DOHH2 (cell line): ENCODE data around the gene PRG3.

ENCODE experiments used
- EZH2phosphoT487 ChIP-seq: fragments of 200-600 bp; sonication (generic); IDR thresholded peaks from 2 replicates; pipeline ENCODE4 v1.6.1; 2017; ENCODE audit warnings: borderline replicate concordance, mild to moderate bottlenecking, antibody characterized with exemption, low read length, moderate library complexity, mixed read lengths
- TF ChIP-seq, protein P1 (sequence below): fragments of 200-600 bp; sonication (generic); IDR thresholded peaks from one replicate; pipeline ENCODE4 v1.5.1; 2014; ENCODE audit warnings: antibody characterized with exemption, mild to moderate bottlenecking, low read depth, low read length; ENCODE audit not compliant: poor library complexity, severe bottlenecking

DNA sequence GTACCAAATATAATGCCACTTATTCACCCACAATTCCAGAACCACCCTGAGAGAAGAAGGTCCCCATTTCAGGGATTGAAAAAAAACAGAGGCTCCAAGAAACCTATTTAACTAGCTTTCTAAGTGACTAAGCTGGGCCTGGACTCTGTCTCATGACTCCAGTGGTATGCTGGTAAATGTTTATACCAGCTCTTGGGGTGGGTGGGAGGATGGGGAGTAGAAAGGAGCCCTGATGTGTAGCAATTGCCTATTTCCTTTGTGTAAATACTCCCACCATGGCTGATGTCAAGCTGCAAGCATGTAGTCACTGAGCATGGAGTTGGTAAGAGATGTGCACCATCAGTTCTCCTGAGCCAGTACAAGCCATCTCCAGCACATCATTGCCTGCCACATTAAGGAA is 2.8 kb downstream of the PRG3 start:
- TF ChIP-seq, protein P1, sequence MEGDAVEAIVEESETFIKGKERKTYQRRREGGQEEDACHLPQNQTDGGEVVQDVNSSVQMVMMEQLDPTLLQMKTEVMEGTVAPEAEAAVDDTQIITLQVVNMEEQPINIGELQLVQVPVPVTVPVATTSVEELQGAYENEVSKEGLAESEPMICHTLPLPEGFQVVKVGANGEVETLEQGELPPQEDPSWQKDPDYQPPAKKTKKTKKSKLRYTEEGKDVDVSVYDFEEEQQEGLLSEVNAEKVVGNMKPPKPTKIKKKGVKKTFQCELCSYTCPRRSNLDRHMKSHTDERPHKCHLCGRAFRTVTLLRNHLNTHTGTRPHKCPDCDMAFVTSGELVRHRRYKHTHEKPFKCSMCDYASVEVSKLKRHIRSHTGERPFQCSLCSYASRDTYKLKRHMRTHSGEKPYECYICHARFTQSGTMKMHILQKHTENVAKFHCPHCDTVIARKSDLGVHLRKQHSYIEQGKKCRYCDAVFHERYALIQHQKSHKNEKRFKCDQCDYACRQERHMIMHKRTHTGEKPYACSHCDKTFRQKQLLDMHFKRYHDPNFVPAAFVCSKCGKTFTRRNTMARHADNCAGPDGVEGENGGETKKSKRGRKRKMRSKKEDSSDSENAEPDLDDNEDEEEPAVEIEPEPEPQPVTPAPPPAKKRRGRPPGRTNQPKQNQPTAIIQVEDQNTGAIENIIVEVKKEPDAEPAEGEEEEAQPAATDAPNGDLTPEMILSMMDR, result no peak
- TF ChIP-seq EZH2phosphoT487, result no peak
